ENCODE measurements around the gene PIKFYVE. TPM values are rescaled to one million over a fixed set of nuclear protein-coding genes. Genes with fewer than 3 reads are reported as not detected.

The PIKFYVE gene
- total and polyA plus RNA-seq, 2 donors (not counting 1 experiment from before 2014, with no cell fraction given), result 20.3 to 80.9 TPM

GRCh38 chr2:208285853-208286252, 19.8 kb downstream of the PIKFYVE start:
- H3K9ac ChIP-seq (ENCODE audit: low read length), result no peak overlapping the region
- no peak overlapping the region for H3K4me3 ChIP-seq (ENCODE audit: control extremely low read depth in 1 of 5, extremely low read depth in 1 of 5, insufficient read depth in 1 of 5, low read depth in 2 of 5, low read length in 4 of 5)
- Mint-ChIP-seq H3K27ac (peak overlapping the region; percentile 59), H3K9me3 (ENCODE audit: insufficient read depth) (peaks cover 8% of the 10 kb centered on the region), H3K4me3 (no peak overlapping the region), H3K27me3 (no peaks in the 10 kb centered on the region), H3K4me1 (peaks cover 11% of the 10 kb centered on the region)
- DNase-seq (no peak), ATAC-seq (ENCODE audit: low read depth) (no peak)
- POLR2A ChIA-PET, result no interaction called here
- no CpG with 5 or more reads among the region's 4 CpGs for WGBS (ENCODE audit: insufficient coverage)
- peaks cover 24 to 66% of the 10 kb centered on the region in 2 experiments for H3K36me3 ChIP-seq (replicated peaks in 1 of 2; ENCODE audit: control extremely low read depth in 1 of 2, control insufficient read depth in 1 of 2, extremely low read depth in 1 of 2, insufficient read depth in 2 of 2, low read length in 1 of 2)
- H3K79me2 ChIP-seq (ENCODE audit: control insufficient read depth, insufficient read depth, low read length), result peaks cover 54% of the 10 kb centered on the region
- H3K4me1 ChIP-seq (ENCODE audit: control insufficient read depth in 2 of 2, insufficient read depth in 2 of 2, low read length in 2 of 2), result peaks cover 0 to 3% of the 10 kb centered on the region in 2 donors
- TF ChIP-seq CTCF (IDR thresholded peaks at IDR 0.05), result no peak
- TF ChIP-seq EZH2 (IDR thresholded peaks at IDR 0.05; ENCODE audit: borderline replicate concordance, insufficient read depth, low read depth, low read length, poor library complexity, severe bottlenecking), result no peak
- no peak overlapping the region for H2AFZ ChIP-seq (ENCODE audit: insufficient read depth, low read depth, low read length, poor library complexity, severe bottlenecking)
- no peaks in the 10 kb centered on the region for H3K27me3 ChIP-seq (replicated peaks in 1 of 4; ENCODE audit: control extremely low read depth in 1 of 4, control insufficient read depth in 3 of 4, insufficient read depth in 4 of 4, low read length in 3 of 4)
- peaks cover 15% of the 10 kb centered on the region for H4K20me1 ChIP-seq (ENCODE audit: control insufficient read depth, insufficient read depth, low read length, poor library complexity, severe bottlenecking)
- intact Hi-C loops (cut with micrococcal nuclease), result no loop called here
- no peak overlapping the region for H3K4me2 ChIP-seq (replicated peaks; ENCODE audit: low read depth, low read length, poor library complexity, severe bottlenecking)
- H3K9me3 ChIP-seq (ENCODE audit: control extremely low read depth in 1 of 3, control insufficient read depth in 2 of 3, insufficient read depth in 1 of 3, low read length in 2 of 3), result peaks cover 0 to 3% (median 2%) of the 10 kb centered on the region in 3 donors
- CTCF ChIA-PET, result no interaction called here
- peak overlapping the region in 1 of 2 donors; percentile 57 for H3K27ac ChIP-seq (ENCODE audit: low read length in 2 of 2)

- H3K4me1 ChIP-seq (ENCODE audit: control insufficient read depth in 2 of 2, insufficient read depth in 2 of 2, low read length in 2 of 2), result peaks cover 14 to 18% of the 10 kb centered on the region in 2 donors
- H2AFZ ChIP-seq (ENCODE audit: insufficient read depth, low read depth, low read length, poor library complexity, severe bottlenecking), result no peak overlapping the region
- H3K9ac ChIP-seq (ENCODE audit: low read length), result peak overlapping the region; percentile 18
- ChIA-PET CTCF (no interaction called here), POLR2A (no interaction called here)
- peak overlapping the region; percentile 43 to 89 for H3K27ac ChIP-seq (ENCODE audit: low read length in 2 of 2)
- no peaks in the 10 kb centered on the region for H3K27me3 ChIP-seq (replicated peaks in 1 of 4; ENCODE audit: control extremely low read depth in 1 of 4, control insufficient read depth in 3 of 4, insufficient read depth in 4 of 4, low read length in 3 of 4)
- Mint-ChIP-seq H3K9me3 (ENCODE audit: insufficient read depth) (peaks cover 9% of the 10 kb centered on the region), H3K27ac (peak overlapping the region; percentile 72), H3K4me3 (peak overlapping the region; percentile 38), H3K27me3 (no peaks in the 10 kb centered on the region), H3K4me1 (peaks cover 54% of the 10 kb centered on the region)
- WGBS (ENCODE audit: insufficient coverage), result 0% methylated on average over 1 of the region's 4 CpGs
- TF ChIP-seq EZH2 (IDR thresholded peaks at IDR 0.05; ENCODE audit: borderline replicate concordance, insufficient read depth, low read depth, low read length, poor library complexity, severe bottlenecking) (no peak), CTCF (IDR thresholded peaks at IDR 0.05) (no peak)
- no peaks in the 10 kb centered on the region for H4K20me1 ChIP-seq (ENCODE audit: control insufficient read depth, insufficient read depth, low read length, poor library complexity, severe bottlenecking)
- DNase-seq (peak; percentile 50), ATAC-seq (ENCODE audit: low read depth) (peak; percentile 73)
- intact Hi-C loops (cut with micrococcal nuclease), result loop anchor here (2.0 kb wide), 1 partner anchor 16 kb away; no protein-coding TSS in a partner anchor
- no peak overlapping the region for H3K4me3 ChIP-seq (ENCODE audit: control extremely low read depth in 1 of 5, extremely low read depth in 1 of 5, insufficient read depth in 1 of 5, low read depth in 2 of 5, low read length in 4 of 5)
- peaks cover 14 to 47% of the 10 kb centered on the region in 2 experiments for H3K36me3 ChIP-seq (replicated peaks in 1 of 2; ENCODE audit: control extremely low read depth in 1 of 2, control insufficient read depth in 1 of 2, extremely low read depth in 1 of 2, insufficient read depth in 2 of 2, low read length in 1 of 2)
- H3K9me3 ChIP-seq (ENCODE audit: control extremely low read depth in 1 of 3, control insufficient read depth in 2 of 3, insufficient read depth in 1 of 3, low read length in 2 of 3), result peaks cover 0 to 4% (median 2%) of the 10 kb centered on the region in 3 donors
- H3K79me2 ChIP-seq (ENCODE audit: control insufficient read depth, insufficient read depth, low read length), result peaks cover 77% of the 10 kb centered on the region
- peak overlapping the region; percentile 41 for H3K4me2 ChIP-seq (replicated peaks; ENCODE audit: low read depth, low read length, poor library complexity, severe bottlenecking)
Observed at GRCh38 chr2:208294482-208295024, 28.5 kb downstream of the PIKFYVE start.
